WI38 (cell line): ENCODE measurements around the gene MOB3A.
"Not testable (repeated sequence)": the region's sequence is repeated elsewhere in the genome, so short reads cannot be mapped to it uniquely, and the experiment has no call there.

Experiments
- H3K4me3 ChIP-seq: 2 replicates; pipeline ENCODE4 v1.5.1; 2011; ENCODE audit warnings: low read depth, mild to moderate bottlenecking, control low read depth, low read length
- CTCF ChIP-seq: IDR thresholded peaks from 2 replicates; pipeline ENCODE4 v1.5.1; 2012; ENCODE audit warnings: low read depth, mild to moderate bottlenecking, control low read depth, low read length

MOB3A gene

GRCh38 chr19:2138061-2138728, 42.1 kb upstream of the MOB3A start:
- no peak overlapping the region for H3K4me3 ChIP-seq
- no peak for TF ChIP-seq CTCF

- no peak for TF ChIP-seq CTCF
- H3K4me3 ChIP-seq: no peak overlapping the region
These were observed 40.7 kb upstream of the MOB3A start for GRCh38 chr19:2136796-2137195.

GRCh38 chr19:2135474-2136402, 39.6 kb upstream of the MOB3A start:
- TF ChIP-seq CTCF: no peak
- no peak overlapping the region for H3K4me3 ChIP-seq

- TF ChIP-seq CTCF: no peak
- H3K4me3 ChIP-seq: no peak overlapping the region
These were observed 36.8 kb upstream of the MOB3A start for GRCh38 chr19:2132731-2133490.

GRCh38 chr19:2132191-2132590, 36.1 kb upstream of the MOB3A start:
- no peak overlapping the region for H3K4me3 ChIP-seq
- TF ChIP-seq CTCF: no peak

- H3K4me3 ChIP-seq: not testable (repeated sequence)
These were observed 35.2 kb upstream of the MOB3A start for GRCh38 chr19:2131012-2131975.
